ENCODE data around the gene EFNA3. TPM values are rescaled to one million over a fixed set of nuclear protein-coding genes. Genes with fewer than 3 reads are reported as not detected.

The EFNA3 gene
- total RNA-seq, 1 donor: 1.4 TPM

DNA sequence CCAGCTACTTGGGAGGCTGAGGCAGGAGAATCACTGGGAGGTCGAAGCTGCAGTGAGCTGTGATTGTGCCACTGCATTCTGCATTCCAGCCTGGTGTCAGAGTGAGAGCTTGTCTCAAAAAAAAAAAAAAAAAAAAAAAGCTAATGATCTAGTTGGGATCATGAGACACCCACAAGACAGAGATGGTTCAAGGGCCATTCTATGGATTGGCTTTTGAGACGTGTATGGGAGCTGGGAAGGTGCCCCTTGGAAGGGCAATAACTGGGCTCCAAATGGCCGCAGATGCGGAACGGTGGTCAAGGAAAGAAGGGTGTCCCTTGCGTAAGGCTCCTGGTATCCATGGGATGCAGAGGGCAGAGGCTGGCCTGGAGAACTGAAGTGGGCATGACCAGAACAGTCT, 34.3 kb upstream of the EFNA3 start:
- Histone ChIP-seq H3K27me3 (ENCODE audit: insufficient read depth, low read length) (no peaks in the 10 kb centered on the region), H3K4me3 (ENCODE audit: insufficient read depth, low read length) (no peak overlapping the region), H3K27ac (ENCODE audit: low read depth, low read length) (no peak overlapping the region), H3K4me1 (ENCODE audit: insufficient read depth, low read length) (peaks cover 7% of the 10 kb centered on the region), H3K9me3 (ENCODE audit: low read depth, low read length) (no peaks in the 10 kb centered on the region), H3K4me2 (ENCODE audit: insufficient read depth, low read length) (no peak overlapping the region), H2AFZ (ENCODE audit: low read length) (no peak overlapping the region), H4K20me1 (ENCODE audit: insufficient read depth, low read length) (no peaks in the 10 kb centered on the region), H3K79me2 (ENCODE audit: insufficient read depth, low read length) (no peaks in the 10 kb centered on the region), H3K36me3 (ENCODE audit: insufficient read depth, low read length) (no peaks in the 10 kb centered on the region)
- no peak for DNase-seq (ENCODE audit: insufficient read length, low spot score, missing footprints)
- TF ChIP-seq CTCF (IDR thresholded peaks at IDR 0.05; ENCODE audit: extremely low read depth, low read depth, low read length): no peak

DNA sequence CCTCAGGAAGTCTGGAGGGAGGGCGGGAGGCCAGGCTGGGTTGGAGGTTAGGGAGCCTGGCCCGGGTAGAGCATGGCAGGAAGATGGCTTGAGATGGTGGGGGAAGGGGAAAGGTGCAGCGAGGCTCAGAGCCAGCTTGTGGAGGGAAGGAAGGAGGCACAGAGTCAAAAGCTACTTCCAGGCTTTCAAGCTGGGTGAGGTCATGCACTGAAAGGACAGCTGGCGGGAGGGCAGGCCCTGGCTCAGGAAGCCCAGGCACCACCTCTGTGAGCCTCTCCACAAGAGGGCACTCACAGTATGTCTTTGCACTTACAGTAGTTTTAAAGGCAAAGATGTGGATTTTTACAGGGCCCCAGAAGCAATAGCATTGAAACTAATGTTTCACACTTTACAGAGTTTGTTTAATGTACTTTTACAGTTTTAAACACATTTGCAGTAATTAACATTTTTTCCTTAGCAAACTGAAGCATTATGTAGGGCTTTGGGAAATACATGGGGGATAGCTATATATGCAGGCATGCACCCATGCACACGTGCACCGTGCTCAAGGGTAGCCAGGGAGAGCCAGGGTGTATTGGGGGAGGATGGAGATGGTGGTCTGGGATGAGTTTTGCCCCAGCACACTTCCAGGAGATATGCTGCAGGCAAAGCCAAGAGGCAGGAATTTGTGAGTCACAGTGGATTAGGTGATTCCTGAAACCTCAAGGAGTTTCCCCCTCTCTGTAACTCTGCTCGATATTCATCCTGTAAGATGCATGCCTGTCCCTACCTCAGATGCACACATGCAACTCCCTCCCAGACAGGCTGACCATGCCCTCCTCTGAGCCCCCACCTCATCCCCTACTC, 33.6 kb upstream of the EFNA3 start:
- no peak overlapping the region for H3K4me3 ChIP-seq (ENCODE audit: insufficient read depth, low read length)
- H3K9me3 ChIP-seq (ENCODE audit: low read depth, low read length): no peaks in the 10 kb centered on the region
- H3K36me3 ChIP-seq (ENCODE audit: insufficient read depth, low read length): no peaks in the 10 kb centered on the region
- H3K4me2 ChIP-seq (ENCODE audit: insufficient read depth, low read length): no peak overlapping the region
- H4K20me1 ChIP-seq (ENCODE audit: insufficient read depth, low read length): no peaks in the 10 kb centered on the region
- no peaks in the 10 kb centered on the region for H3K79me2 ChIP-seq (ENCODE audit: insufficient read depth, low read length)
- no peaks in the 10 kb centered on the region for H3K27me3 ChIP-seq (ENCODE audit: insufficient read depth, low read length)
- H3K4me1 ChIP-seq (ENCODE audit: insufficient read depth, low read length): peaks cover 14% of the 10 kb centered on the region
- peak overlapping the region; percentile 32 for H2AFZ ChIP-seq (ENCODE audit: low read length)
- no peak overlapping the region for H3K27ac ChIP-seq (ENCODE audit: low read depth, low read length)
- TF ChIP-seq CTCF (IDR thresholded peaks at IDR 0.05; ENCODE audit: extremely low read depth, low read depth, low read length): peak; percentile 87
- DNase-seq (ENCODE audit: insufficient read length, low spot score, missing footprints): peak; percentile 99

- Histone ChIP-seq H3K4me2 (ENCODE audit: insufficient read depth, low read length) (no peak overlapping the region), H3K27ac (ENCODE audit: low read depth, low read length) (no peak overlapping the region)
Measured at GRCh38 chr1:155048449-155049334, 29.9 kb upstream of the EFNA3 start.

More at GRCh38 chr1:155048449-155049334, 29.9 kb upstream of the EFNA3 start:
- no peaks in the 10 kb centered on the region for H3K9me3 ChIP-seq (ENCODE audit: low read depth, low read length)
- peaks cover 5% of the 10 kb centered on the region for H4K20me1 ChIP-seq (ENCODE audit: insufficient read depth, low read length)
- no peak overlapping the region for H2AFZ ChIP-seq (ENCODE audit: low read length)
- H3K4me1 ChIP-seq (ENCODE audit: insufficient read depth, low read length): peaks cover 28% of the 10 kb centered on the region
- no peaks in the 10 kb centered on the region for H3K36me3 ChIP-seq (ENCODE audit: insufficient read depth, low read length)
- peaks cover 12% of the 10 kb centered on the region for H3K79me2 ChIP-seq (ENCODE audit: insufficient read depth, low read length)
- H3K27me3 ChIP-seq (ENCODE audit: insufficient read depth, low read length): no peaks in the 10 kb centered on the region
- H3K4me3 ChIP-seq (ENCODE audit: insufficient read depth, low read length): no peak overlapping the region
- no peak for TF ChIP-seq CTCF (IDR thresholded peaks at IDR 0.05; ENCODE audit: extremely low read depth, low read depth, low read length)
- no peak for DNase-seq (ENCODE audit: insufficient read length, low spot score, missing footprints)

All from osteoblast (primary cell).